Left lung (tissue), 10 donors: ENCODE results near the gene USP14. TPM values are rescaled to one million over a fixed set of nuclear protein-coding genes. Genes with fewer than 3 reads are reported as not detected.

Source experiments
- ATAC-seq: fragments of 200-7000 bp; cut with Tn5 transposase; one replicate; pipeline ENCODE4 v1.9.1; 2020; ENCODE audit warnings: moderate library complexity
- DNase-seq, 4 donors: peaks; one replicate each; pipeline ENCODE4 v3.0.0-alpha.2; 2013 to 2020
- H3K27ac ChIP-seq, 2 donors: fragments of 200-600 bp; sonication (generic) in 1 of 2; one replicate each; pipeline versions ENCODE4 v1.5.0 to v1.8.0; 2020 to 2021
- H3K27me3 ChIP-seq, 2 donors: fragments of 200-600 bp; sonication (generic) in 1 of 2; one replicate each; pipeline versions ENCODE4 v1.5.0 to v1.8.0; 2020 to 2021
- H3K36me3 ChIP-seq, 2 donors: fragments of 200-600 bp; sonication (generic) in 1 of 2; one replicate each; pipeline versions ENCODE4 v1.5.0 to v1.8.0; 2020 to 2021
- H3K4me1 ChIP-seq, 2 donors: fragments of 200-600 bp; one replicate each; pipeline ENCODE4 v1.8.0; 2021
- H3K4me3 ChIP-seq, 2 donors: fragments of 200-600 bp; sonication (generic) in 1 of 2; one replicate each; pipeline versions ENCODE4 v1.5.0 to v1.8.0; 2020 to 2021; ENCODE audit warnings: mild to moderate bottlenecking in 1 of 2
- H3K9me3 ChIP-seq, 2 donors: fragments of 200-600 bp; sonication (generic) in 1 of 2; one replicate each; pipeline versions ENCODE4 v1.5.0 to v1.8.0; 2020 to 2021
- CTCF ChIP-seq, 2 donors: fragments of 200-600 bp; sonication (generic) in 1 of 2; IDR thresholded peaks; one replicate each; pipeline versions ENCODE4 v1.5.0 to v1.8.0; 2021; ENCODE audit warnings: antibody characterized with exemption in 2 of 2
- intact Hi-C, 2 donors: fragments of 100-400 bp; cut with DNase I; formaldehyde crosslinking; loops; one replicate each; pipeline versions ENCODE4 v1.11.2 to v1.14.2; 2022
- polyA plus RNA-seq, 6 donors: library from polyadenylated mRNA; unstranded; fragments of 120-200 nt; gene quantifications; one replicate each; pipeline ENCODE4 v1.2.1, GENCODE V29; 2013; ENCODE audit not compliant: insufficient read length in 6 of 6
- total RNA-seq, 2 donors: library from RNA; stranded (reverse); fragmentation: NEBNext Ultra II Directional; extraction: Animal tissue kit (Norgen Biotek cat#: 25700); gene quantifications; one replicate each; pipeline ENCODE4 v1.2.1, GENCODE V29; 2021
- donor health status: DM: no; HTN: yes; CAD: no.
- donor health status: DM: no; HTN: no; CAD: no.

Gene USP14
- total and polyA plus RNA-seq, 8 donors: 45.5 to 59.7 (median 48.8) TPM

DNA sequence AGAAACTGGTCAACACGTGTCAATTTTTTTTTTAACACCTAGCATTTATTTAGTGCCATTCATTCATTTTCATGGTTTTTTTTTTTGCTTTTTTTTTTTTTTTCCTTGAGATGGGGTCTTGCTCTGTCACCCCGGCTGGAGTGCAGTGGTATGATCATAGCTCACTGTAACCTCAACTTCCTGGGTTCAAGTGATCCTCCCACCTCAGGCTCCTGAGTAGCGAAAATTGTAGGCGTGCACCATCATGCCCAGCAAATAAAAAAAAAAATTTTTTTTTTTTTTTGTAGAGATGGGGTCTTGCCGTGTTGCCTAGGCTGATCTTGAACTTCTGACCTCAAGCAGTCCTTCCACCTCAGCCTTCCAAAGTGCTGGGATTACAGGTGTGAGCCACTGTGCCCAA is 21.1 kb downstream of the USP14 start:
- peaks cover 0 to 9% of the 10 kb centered on the region in 2 donors for H3K4me1 ChIP-seq
- H3K9me3 ChIP-seq: no peaks in the 10 kb centered on the region
- peaks cover 0 to 32% of the 10 kb centered on the region in 2 donors for H3K36me3 ChIP-seq
- ATAC-seq: no peak
- H3K27me3 ChIP-seq: no peaks in the 10 kb centered on the region
- no peak overlapping the region for H3K4me3 ChIP-seq
- no peak for TF ChIP-seq CTCF (IDR thresholded peaks at IDR 0.05)
- intact Hi-C loops: no loop called here
- no peak overlapping the region for H3K27ac ChIP-seq
- DNase-seq: no peak

DNA sequence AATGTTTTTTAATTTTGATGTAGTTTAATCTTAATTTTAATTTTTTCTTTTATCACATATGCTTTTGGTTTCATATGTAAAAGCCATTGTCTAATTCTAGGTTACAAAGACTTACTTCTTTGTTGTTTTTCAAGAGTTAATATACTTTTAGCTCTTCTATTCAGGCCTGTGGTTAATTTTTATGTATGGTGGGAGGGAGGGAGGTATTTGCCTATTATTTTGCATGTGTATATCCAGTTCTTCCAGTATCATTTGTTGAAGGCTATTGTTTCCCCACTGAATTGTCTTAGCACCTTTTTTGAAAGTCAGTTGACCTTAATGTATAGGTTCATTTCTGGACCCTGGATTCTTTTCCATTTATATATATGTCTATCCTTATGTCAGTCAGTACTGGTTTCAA is 23.4 kb downstream of the USP14 start:
- no peaks in the 10 kb centered on the region for H3K27me3 ChIP-seq
- peaks cover 0 to 50% of the 10 kb centered on the region in 2 donors for H3K36me3 ChIP-seq
- ATAC-seq (no peak), DNase-seq (no peak)
- no peak overlapping the region for H3K4me3 ChIP-seq
- no peak overlapping the region for H3K27ac ChIP-seq
- H3K9me3 ChIP-seq: no peaks in the 10 kb centered on the region
- intact Hi-C loops: no loop called here
- TF ChIP-seq CTCF (IDR thresholded peaks at IDR 0.05): no peak
- H3K4me1 ChIP-seq: peaks cover 0 to 9% of the 10 kb centered on the region in 2 donors

- peaks cover 0 to 50% of the 10 kb centered on the region in 2 donors for H3K36me3 ChIP-seq
- no peaks in the 10 kb centered on the region for H3K27me3 ChIP-seq
- ATAC-seq (no peak), DNase-seq (no peak)
- intact Hi-C loops: no loop called here
- TF ChIP-seq CTCF (IDR thresholded peaks at IDR 0.05): no peak
- no peak overlapping the region for H3K4me3 ChIP-seq
- no peak overlapping the region for H3K27ac ChIP-seq
- peaks cover 0 to 9% of the 10 kb centered on the region in 2 donors for H3K4me1 ChIP-seq
- no peaks in the 10 kb centered on the region for H3K9me3 ChIP-seq
Observed at GRCh38 chr18:183769-184168, 25.4 kb downstream of the USP14 start.

GRCh38 chr18:189254-189653 is 30.9 kb downstream of the USP14 start:
- no peak overlapping the region for H3K4me3 ChIP-seq
- intact Hi-C loops: no loop called here
- no peaks in the 10 kb centered on the region for H3K27me3 ChIP-seq
- H3K4me1 ChIP-seq: no peaks in the 10 kb centered on the region
- H3K27ac ChIP-seq: no peak overlapping the region
- peaks cover 0 to 26% of the 10 kb centered on the region in 2 donors for H3K36me3 ChIP-seq
- DNase-seq (no peak), ATAC-seq (peak; percentile 73)
- TF ChIP-seq CTCF (IDR thresholded peaks at IDR 0.05): no peak
- H3K9me3 ChIP-seq: no peaks in the 10 kb centered on the region

GRCh38 chr18:191725-192124 is 33.4 kb downstream of the USP14 start:
- H3K36me3 ChIP-seq: peaks cover 0 to 22% of the 10 kb centered on the region in 2 donors
- H3K9me3 ChIP-seq: no peaks in the 10 kb centered on the region
- ATAC-seq (no peak), DNase-seq (no peak)
- no peaks in the 10 kb centered on the region for H3K4me1 ChIP-seq
- intact Hi-C loops: no loop called here
- H3K27me3 ChIP-seq: no peaks in the 10 kb centered on the region
- TF ChIP-seq CTCF (IDR thresholded peaks at IDR 0.05): no peak
- no peak overlapping the region for H3K4me3 ChIP-seq
- no peak overlapping the region for H3K27ac ChIP-seq
